ENCODE data around the gene CLSTN2.

GRCh38 chr3:140298569-140299070 is 363.6 kb downstream of the CLSTN2 start:
- TF ChIP-seq ZNF496 (CRISPR knock-in tag; IDR thresholded peaks at IDR 0.05; ENCODE audit: insufficient replicate concordance) (no peak), KLF12 (CRISPR knock-in tag; IDR thresholded peaks at IDR 0.05; ENCODE audit: borderline replicate concordance) (no peak), CTCF (CRISPR knock-in tag; IDR thresholded peaks at IDR 0.05) (no peak), SUZ12 (IDR thresholded peaks at IDR 0.05; ENCODE audit: low read depth, low read length) (no peak), CREB1 (IDR thresholded peaks at IDR 0.05) (no peak), CREB1 (CRISPR knock-in tag; IDR thresholded peaks at IDR 0.05) (no peak), ZNF724P (CRISPR knock-in tag; IDR thresholded peaks at IDR 0.05; ENCODE audit: borderline replicate concordance) (no peak), ZNF501 (CRISPR knock-in tag; IDR thresholded peaks at IDR 0.05) (no peak), ZNF251 (CRISPR knock-in tag; IDR thresholded peaks at IDR 0.05) (no peak), HMG20B (CRISPR knock-in tag; conservative IDR thresholded peaks at IDR 0.05) (no peak), KMT2B (CRISPR knock-in tag; IDR thresholded peaks at IDR 0.05) (no peak)
